Activated T-helper 1 cell treated with Interleukin-2 at 50 U/mL for 16 hours (primary cell): Measurements from ENCODE around the gene PPP4R3A.
"Not testable (repeated sequence)": the region's sequence is repeated elsewhere in the genome, so short reads cannot be mapped to it uniquely, and the experiment has no call there.

ENCODE experiments used
- DNase-seq: peaks from one replicate; pipeline ENCODE4 v3.0.0-alpha.2; 2020; ENCODE audit warnings: low read depth

The PPP4R3A gene

DNA sequence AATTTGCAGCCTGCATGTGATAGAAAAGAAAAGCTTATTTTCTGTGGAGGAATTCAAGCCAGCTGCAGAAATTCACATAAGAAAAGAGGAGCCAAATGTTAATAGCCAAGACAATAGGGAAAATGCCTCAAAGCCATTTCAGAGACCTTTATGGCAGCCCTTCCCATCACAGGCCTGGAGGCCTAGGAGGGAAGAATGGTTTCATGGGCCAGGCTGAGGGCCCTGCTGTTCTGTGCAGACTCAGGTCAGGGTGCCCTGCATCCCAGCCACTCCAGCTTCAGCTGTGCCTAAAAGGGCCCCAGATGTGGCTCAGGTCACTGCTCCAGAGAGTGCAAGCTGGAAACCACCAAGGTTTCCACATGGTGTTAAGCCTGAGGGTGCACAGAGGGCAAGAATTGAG, 71.3 kb downstream of the PPP4R3A start:
- no peak for DNase-seq

DNA sequence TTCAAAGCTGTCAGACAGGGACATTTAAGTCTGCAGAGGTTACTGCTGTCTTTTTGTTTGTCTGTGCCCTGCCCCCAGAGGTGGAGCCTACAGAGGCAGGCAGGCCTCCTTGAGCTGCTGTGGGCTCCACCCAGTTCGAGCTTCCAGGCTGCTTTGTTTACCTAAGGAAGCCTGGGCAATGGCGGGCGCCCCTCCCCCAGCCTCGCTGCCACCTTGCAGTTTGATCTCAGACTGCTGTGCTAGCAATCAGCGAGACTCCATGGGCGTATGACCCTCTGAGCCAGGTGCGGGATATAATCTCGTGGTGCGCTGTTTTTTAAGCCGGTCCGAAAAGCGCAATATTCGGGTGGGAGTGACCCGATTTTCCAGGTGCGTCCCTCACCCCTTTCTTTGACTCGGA, 73.8 kb downstream of the PPP4R3A start:
- DNase-seq: not testable (repeated sequence)

DNA sequence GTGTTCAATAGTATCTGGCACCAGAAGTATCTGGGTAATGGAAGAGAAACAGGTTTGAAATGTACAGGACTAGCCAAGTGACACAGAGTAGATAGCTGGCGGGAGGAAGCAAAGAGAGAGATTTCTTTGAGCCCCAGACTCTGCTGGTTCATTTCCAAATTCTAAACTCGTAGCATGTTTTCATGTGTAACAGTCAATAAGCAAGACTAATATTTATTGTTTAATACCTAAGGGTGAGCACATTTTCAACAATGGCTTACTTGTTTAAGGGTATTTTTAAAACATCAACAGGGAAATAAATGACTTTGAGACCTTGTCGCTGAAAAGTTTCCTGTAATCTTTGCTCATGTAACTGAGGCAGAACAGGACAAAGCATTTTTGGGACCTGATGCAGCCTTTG, 80.7 kb downstream of the PPP4R3A start:
- no peak for DNase-seq

DNA sequence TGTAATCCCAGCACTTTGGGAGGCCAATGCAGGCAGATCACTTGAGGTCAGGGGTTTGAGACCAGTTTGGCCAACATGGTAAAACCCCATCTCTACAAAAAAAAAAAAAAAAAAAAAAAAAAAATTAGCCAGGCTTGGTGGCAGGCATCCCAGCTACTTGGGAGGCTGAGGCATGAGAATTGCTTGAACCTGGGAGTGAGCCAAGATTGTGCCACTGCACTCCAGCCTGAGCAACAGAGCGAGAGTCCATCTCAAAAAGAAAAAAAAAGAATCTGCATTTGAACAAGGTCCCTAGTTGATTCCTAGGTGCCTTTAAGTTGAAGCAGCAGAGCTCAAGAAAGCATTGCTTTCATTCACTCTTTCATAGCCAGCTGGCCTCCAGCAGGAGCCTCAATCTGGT, 81.2 kb downstream of the PPP4R3A start:
- DNase-seq: not testable (repeated sequence)

DNA sequence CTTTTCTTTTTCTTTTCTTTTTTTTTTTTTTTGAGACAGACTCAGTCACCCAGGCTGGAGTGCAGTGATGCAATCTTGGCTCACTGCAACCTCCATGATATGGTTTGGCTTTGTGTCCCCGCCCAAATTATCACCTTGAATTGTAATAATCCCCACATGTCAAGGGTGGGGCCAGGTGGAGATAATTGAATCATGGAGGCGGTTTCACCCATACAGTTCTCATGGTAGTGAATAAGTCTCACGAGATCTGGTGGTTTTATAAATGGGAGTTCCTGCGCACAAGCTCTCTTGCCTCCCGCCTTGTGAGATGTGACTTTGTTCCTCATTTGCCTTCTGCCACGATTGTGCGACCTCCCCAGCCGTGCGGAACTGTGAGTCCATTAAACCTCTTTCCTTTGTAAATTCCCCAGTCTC, 84.6 kb downstream of the PPP4R3A start:
- DNase-seq: not testable (repeated sequence)

DNA sequence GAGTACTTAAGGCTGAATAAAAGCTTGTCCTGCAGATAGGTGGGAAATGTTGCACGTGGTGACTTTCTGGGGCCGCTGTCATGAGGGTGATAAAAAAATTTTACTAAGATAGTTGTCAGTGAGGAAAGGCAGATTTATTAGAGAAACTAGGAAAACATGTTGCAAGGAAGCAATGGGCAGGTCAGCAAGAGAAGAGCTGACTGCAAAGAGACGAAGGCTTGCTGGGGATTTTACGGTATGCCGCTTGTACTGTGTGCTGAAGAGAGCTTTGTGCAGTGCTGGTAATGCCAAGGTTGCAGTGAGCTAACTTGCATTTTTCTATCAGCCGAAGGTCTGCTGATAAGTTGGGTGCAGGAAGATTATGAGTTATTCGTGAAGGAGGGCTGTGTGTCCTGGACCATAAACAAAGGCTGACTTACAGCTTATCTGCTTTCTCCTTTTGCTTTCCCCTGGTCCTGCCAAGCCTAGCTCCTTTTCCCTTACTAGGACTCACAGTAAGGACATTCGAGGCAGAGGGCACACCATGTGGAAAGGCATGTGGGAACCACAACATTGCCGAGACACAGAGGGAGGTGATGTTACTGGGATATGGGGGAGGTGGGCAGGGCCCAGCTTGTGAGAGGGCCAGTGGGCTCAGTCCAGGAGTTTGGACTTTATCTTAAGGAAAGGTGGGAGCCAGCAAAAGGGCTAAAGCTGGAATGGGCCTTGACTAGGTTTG, 85.1 kb downstream of the PPP4R3A start:
- no peak for DNase-seq

DNA sequence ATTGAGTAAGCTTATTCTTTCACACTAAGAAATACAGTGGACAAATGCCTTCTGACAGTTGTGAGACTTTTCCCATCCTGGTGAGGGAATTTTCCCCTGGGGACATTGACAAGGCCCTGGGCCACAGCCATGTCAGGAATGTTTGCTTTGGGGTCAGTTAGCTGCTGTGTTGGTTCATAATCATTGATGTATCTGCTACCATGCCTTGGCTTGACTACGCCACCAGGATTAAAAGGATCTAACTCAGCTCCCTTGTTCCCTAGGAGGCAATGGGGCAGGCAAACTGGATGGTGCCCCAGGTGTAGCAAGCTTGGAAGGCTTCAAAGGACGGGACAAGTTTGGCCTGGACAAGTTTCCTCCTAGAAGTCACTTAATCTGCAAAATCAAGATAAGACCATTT, 89.4 kb downstream of the PPP4R3A start:
- no peak for DNase-seq

DNA sequence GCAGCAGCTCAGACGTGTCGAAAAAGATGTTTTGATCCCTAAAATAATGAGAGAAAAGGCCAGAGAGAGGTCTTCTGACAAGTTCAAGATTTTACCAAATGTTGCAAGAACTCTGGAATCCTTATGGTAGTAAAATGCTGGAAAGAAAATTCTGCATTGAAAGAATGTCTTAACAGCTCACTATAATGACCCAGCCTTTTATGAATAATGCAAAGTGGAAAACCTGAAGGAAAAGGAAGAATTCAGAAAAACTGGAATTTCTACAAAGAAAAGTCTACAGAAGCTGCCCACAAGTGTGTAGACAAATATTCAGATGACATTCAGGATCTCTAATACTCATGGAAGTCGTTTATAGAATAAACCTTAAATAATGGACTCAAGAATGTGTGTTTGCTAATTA, 90.7 kb downstream of the PPP4R3A start:
- DNase-seq: no peak

DNA sequence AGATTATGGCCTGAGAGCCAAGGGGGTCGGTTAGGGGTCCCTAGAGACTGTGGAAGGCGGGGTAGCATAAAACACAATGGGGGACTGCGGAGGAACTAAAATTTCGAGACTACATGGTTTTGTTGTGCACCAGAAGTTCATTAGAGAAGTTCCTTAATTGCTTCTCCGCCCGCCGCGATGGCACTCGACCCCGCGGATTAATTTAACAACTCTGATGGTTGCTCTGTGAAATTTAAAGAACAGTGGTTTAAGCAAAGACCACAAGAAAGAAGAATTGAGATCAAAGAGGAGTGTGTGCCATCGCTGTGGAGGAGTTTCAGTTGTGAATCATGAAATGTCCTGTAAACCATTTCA, 91.1 kb downstream of the PPP4R3A start:
- DNase-seq: no peak

DNA sequence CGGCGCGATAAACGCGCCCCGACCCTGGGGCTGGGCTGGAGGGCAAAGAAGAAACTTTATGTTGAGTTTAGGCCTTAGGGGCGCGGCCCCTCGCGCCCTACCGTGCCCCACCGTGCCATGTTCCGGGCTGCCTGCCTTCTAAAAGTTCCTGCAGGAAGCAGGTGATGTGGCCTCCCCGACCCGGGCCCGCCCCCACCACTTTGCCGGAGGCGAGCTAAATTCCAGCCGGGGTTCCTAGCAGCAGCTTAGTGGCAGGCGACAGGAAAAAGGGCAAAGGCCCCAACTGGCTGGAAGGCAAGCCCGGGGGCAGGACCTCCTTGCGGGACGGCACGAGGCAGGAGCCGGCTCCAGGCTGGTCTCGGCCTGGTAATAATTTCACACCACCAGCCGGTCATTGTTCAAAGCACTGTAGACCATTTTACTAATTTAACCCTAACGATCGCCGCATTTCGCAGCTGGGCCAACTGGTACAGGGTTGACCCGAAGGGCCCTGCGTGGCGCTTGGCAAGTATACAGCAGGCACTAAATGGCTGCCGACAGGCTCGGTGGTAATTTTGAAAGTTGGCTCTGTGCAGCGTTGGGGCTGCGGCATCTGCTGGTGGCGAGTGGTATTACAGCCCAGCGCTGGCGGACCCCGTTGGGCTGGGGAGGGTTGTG, 91.6 kb downstream of the PPP4R3A start:
- peak; percentile 69 for DNase-seq

DNA sequence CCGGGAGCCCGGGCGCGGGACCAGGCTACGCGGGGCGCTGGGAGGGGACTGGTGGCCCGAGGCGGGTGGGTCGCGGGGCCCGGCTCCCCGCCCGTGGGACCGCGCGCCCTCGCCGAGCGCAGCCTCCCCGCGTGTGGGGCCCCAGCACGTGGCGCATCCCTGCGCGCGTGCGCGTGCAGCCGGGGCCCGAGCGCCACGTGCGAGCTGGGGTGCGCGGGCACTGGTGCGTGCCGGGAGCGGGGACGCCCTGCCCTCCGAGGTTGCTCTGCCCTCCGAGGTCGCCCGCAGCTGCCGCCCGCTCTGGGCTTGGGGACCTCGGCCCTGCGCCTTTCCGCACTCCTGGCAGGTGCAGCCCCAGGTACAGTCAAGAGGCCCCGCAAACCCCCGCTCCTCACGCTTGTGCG, 92.1 kb downstream of the PPP4R3A start:
- DNase-seq: peak; percentile 61

DNA sequence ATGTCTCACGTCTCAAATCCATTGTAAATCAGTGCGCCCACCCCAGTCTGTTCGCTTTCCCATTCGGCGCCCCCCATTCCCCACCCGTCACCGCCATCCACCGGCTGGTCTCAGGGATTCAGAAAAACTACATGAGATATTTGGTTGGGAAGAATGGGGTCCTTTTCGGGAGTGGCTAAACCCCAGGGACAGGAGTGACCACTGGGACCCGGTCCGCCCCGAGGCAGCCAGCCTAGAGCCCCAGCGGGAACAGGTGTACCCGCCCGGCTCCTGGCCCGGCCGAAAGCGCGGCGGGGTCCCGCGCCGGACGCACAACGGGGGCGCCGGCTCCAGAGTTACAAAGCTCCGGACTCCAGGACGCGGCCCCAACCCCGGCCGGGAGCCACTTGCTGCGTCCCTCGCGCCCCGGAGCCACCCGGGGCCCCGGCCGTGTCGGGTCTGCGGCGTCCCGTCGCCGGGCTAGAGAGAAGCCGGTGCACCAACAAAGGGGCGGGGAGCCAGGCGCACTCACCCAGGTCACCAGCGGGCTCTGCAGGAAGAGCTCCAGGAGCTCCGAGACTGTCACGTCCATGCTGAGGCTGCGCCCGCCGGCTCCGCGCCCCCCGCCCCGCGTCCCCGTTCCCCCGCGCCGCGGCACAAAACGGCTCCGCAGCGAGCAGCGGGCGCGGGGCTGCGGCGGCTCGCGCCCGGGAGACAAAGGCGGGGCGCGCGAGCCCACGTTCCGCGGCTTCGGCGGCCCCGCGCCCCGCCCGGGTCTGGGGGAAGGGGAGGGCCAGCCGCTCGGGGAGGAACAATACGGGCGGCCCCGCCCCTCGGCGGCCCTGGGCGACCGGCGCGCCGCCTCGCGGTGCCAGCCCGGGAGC, 92.8 kb downstream of the PPP4R3A start, which contains the start of gene CCDC88C:
Gene CCDC88C (minus strand): TSS at position 701 of the 863 bp plus-strand sequence. CDS start 130 bp downstream, at position 571.
- peak; percentile 63 for DNase-seq

DNA sequence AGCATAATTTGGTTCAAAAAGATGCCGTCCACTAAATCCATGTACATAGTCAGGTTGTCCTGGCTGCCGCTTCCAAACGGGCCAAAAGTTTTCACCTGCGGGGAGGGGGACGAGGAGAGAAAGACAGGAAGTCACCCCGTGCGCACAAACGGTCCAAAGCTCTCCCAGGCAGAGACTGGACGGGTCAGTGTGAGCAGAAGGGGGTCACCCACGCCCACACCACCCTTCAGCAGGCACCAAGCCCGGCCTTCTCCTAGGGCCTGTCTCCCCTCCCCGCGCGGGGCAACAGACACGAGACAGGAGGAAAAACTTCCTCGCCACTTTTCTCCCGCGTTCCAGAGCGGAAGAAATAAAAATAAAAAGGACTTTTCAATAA, 93.4 kb downstream of the PPP4R3A start:
- DNase-seq: no peak

DNA sequence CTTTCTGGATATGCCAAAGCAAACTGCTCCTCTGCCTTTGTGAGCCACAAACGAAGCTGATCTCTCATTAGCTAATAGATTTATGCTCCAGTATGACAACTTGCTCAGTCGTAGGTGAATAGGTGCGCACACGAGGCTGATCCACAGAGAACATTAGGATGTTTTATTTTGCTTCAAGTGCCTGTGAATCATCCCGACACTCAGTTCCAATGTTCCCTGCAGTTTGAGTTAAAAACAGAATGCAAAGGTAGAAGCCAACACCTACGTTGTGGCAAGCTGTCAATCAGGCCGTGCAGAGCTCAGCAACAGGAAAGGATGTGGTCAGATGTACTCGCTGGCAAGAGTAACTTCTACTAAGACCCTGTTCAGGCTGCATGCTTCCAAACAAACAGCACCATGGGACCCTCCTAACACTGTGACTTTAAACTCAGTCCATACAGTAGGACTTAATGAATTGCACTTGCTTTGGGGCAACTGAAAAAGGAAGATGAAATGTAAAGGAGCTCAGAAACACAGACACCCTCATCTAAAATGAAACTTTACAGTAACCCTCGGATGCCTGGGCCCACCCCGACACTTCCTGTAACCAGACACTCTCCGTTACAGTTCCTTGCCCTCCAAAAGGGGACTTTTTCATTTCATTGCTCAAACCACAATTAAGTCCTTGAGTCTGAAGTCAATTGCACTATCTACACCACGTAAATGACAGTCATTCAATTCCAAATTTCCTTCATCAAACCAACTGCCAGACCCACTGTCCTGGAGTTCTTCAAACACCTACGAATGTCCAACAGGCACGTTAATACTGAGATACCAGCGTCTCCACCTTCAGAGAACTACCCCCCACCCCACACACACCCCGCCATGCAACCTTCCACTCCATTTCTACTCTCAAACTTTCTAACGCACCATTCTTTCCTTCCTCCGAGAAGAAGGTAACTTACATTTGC, 94.0 kb downstream of the PPP4R3A start:
- DNase-seq: peak; percentile 49

DNA sequence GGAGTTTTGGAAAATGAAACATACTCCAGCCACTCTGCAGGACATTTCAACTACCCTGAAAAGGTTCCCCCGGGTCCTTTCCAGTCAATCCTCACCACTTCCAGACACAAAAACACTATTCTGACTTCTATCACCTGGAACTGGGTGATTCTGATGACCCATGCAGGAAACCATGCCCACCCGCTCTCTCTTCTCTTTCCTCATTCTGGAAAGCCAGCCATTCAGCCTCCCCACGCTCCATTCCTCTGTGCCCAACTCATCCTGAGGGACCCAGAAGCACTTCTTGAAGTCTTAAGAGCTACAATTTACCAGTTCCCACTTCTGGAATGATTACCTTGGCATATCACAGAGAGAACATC, 95.7 kb downstream of the PPP4R3A start:
- DNase-seq: no peak

DNA sequence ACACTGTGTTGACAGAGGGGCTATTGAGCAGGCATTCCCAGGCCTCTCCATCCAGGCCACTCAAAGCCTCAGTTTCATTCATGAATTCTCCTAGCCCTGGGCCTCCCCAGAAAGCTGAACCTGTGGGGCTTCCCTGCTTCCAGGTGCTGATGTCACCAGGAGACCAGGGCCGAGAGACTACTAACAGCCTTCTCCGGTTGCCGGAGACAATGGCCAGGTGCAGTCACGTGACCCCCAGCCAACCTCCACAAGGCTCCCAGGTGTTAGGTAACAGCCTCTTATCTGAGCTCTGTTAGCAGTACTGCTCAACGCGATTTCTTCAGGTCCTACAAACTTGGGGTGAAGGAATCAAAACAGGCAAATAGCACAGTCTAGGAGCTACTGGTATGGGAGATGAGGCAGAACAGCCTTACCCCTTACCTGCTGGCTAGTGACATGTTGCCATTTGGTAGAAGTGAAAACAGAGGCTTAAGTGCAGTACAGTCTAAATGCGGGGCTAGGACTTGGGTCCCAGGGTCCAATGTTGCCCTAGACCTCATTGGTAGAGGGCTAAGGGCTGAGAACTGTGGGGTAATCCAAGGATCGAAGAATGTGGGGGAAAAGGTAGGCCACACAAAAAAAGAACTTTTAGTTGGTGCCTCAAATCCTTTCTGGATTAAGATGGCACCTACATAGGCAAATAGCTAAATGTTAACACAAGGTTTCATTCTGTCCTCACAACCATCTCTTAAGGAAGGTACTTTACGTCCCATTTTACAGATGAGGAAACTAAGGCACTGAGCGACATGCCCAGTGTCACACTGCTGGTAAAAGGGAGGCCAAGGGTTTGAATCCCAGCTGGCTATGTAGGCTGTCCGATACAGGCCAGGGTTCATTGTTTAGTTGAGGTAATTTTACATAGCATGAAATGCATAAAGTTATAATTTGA, 96.3 kb downstream of the PPP4R3A start:
- no peak for DNase-seq

DNA sequence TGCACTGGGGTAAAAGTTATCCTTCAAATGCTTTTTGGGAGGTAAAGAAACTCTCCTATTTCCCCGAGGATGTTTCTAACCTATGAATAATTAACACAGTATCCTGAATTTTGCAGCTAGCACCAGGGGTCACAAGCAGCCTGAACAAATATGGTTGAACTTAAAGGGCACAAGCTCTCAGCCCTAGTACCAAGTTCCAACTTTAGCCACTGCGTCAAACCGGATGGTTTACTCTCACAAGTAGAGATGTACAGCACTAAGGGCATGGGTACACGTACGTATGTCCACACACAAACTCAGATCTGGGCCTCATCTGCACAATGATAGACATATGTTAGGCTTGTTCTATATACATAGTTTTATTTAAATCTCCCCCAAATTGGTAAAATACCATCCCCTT, 97.2 kb downstream of the PPP4R3A start:
- DNase-seq: no peak

DNA sequence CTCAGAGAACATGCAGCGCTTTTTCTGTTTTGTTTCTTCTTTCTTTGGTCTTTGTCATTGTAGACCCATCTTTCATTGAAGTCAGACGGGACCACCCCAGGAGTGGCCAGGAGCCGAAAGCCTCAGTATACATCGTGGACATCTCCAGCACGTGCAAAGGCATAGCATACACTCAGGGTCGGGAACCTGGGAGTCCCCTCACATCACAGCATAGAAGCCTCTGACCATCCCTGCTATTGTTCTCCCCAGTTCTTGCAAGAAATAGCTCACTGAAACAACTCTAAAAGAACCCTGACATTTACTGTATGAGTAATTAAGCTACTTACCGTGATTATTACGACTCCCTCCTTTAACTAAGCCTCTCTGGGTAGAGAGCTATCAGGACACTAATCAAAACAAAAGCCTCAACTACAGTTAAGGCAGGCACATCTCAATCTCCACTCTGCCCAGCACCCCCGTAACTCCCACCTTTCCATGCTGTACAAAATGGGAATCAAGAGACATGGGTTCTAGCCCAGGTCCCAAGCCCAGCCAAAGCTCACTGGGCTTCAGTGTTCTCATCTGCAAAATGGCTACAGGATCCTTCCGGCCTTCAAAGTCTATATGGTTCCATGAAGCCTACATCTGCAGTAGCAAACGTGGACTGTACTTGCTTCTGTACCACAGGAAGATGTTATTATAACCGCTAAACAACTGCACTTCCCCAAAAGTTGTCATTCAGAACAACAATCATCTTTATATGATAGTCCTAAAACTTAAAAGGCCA, 99.2 kb downstream of the PPP4R3A start:
- DNase-seq: no peak

DNA sequence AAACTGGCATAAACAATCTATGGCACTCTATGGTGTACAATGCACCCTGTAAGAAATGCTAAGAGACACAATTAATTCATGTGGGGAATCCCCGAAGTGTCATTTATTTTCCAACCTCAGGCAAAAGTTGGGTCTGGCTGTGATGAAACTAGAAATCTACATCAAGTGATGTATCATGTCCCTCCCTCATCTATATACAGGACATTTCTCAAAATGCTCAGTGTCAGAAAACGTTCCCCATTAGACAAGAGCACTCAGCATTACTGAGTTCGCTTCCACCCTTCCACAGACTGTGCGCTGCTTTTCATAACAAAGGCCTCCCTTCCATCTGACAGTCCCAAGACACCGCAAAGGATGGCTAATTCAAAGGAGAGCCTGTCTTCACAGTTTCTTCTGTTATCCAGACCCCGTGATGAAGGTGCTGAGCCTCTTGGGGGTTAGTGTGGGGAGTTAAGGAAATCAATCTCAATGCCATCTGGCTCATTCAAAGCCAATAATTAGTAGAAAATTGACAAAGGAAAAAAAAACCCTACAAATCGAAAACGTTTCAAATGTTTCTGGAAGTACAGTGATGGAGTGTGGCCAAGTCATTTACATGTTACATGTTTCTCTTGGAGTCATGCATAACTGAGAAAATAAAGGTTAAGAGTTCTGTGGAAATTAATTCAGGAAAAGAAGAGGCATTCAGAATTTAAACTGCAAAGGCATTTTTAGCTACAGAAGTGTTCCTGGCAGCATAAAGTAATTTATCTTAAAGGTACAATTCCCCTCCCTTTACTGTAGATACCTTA, 100.0 kb downstream of the PPP4R3A start:
- no peak for DNase-seq
